Upper lobe of left lung (tissue), 4 donors: Measurements from ENCODE around the gene DCTN3.

Experiments
- EP300 ChIP-seq, 4 donors: sonication (generic); formaldehyde crosslinking; IDR thresholded peaks; one replicate each; pipeline ENCODE4 v1.5.1; 2017; ENCODE audit warnings: antibody characterized with exemption in 4 of 4, control low read depth in 2 of 4
- POLR2AphosphoS5 ChIP-seq, 2 donors: sonication (generic); formaldehyde crosslinking; IDR thresholded peaks; one replicate each; pipeline ENCODE4 v1.5.1; 2017; ENCODE audit warnings: antibody characterized with exemption in 2 of 2
- TF ChIP-seq, protein P1 (sequence below), 6 experiments: fragments of 450-650 bp in 4 of 6; fragments of 200-600 bp in 2 of 6; sonication (generic) in 2 of 6; IDR thresholded peaks; one replicate each; pipeline ENCODE4 v1.5.1; 2016 to 2019; ENCODE audit warnings: antibody characterized with exemption in 6 of 6

DNA sequence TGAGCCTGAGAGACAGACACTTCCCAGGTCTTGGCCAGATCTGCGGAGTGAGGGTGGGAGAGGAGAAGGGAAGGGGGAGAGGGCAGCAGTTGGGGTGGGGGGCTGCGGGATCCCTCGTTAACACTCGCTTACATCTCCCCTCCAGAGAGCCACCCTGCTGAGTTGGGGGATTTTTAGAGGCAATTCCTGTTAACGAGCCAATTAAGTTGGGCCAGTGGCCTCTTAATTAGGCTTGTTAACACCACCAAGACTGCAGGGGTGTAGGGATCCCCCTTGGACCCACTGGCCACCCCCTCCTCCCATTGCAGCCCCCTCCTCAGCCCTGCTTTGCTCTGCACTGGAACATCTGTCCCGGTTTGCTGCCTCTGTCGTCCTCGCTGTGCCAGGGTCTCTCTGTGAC is 54.4 kb downstream of the DCTN3 start:
- TF ChIP-seq, protein P1, sequence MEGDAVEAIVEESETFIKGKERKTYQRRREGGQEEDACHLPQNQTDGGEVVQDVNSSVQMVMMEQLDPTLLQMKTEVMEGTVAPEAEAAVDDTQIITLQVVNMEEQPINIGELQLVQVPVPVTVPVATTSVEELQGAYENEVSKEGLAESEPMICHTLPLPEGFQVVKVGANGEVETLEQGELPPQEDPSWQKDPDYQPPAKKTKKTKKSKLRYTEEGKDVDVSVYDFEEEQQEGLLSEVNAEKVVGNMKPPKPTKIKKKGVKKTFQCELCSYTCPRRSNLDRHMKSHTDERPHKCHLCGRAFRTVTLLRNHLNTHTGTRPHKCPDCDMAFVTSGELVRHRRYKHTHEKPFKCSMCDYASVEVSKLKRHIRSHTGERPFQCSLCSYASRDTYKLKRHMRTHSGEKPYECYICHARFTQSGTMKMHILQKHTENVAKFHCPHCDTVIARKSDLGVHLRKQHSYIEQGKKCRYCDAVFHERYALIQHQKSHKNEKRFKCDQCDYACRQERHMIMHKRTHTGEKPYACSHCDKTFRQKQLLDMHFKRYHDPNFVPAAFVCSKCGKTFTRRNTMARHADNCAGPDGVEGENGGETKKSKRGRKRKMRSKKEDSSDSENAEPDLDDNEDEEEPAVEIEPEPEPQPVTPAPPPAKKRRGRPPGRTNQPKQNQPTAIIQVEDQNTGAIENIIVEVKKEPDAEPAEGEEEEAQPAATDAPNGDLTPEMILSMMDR (IDR thresholded peaks at IDR 0.05) = no peak
- TF ChIP-seq EP300 (IDR thresholded peaks at IDR 0.05) (no peak), POLR2AphosphoS5 (IDR thresholded peaks at IDR 0.05) (no peak)
